A204.1 (cell line): ENCODE data around the gene TGFBI.

Experiments used
- FAIRE-seq: peaks from 2 replicates; lab custom pipeline; 2012; peaks lifted over from hg19 to GRCh38; lab: Jason Lieb, UNC

The TGFBI gene

DNA sequence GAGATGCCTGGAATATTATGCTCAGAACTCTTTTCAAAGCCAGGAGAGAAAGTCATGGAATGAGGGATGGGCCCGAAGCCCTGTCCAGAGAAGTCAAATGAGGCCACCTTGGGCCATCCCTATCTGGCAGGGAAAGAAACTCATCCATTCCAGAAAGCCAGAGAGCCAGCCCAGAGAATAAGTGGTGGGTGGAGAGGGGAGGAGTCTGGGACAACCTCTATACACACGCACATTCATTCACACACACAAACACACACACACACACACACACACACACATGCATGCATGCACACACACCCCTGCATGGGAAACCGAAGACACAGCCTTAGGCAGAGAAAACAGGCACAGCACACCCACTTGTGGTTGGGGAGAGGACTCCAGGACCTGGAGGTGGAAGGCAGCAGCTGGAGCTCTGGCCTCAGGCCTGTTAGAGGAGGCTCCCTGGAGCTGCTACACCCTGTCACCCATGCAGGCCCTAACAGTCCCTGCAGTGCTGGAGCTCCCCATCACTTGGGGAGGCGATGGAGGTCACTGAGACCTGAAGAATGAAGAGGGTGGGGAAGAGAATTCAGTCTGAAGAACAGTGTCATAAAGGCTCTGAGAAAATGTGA lies 38.0 kb downstream of the TGFBI start:
- FAIRE-seq, result no peak

GRCh38 chr5:136067422-136067821 lies 38.6 kb downstream of the TGFBI start:
- FAIRE-seq, result no peak

GRCh38 chr5:136070486-136071285 lies 41.9 kb downstream of the TGFBI start:
- FAIRE-seq, result no peak

DNA sequence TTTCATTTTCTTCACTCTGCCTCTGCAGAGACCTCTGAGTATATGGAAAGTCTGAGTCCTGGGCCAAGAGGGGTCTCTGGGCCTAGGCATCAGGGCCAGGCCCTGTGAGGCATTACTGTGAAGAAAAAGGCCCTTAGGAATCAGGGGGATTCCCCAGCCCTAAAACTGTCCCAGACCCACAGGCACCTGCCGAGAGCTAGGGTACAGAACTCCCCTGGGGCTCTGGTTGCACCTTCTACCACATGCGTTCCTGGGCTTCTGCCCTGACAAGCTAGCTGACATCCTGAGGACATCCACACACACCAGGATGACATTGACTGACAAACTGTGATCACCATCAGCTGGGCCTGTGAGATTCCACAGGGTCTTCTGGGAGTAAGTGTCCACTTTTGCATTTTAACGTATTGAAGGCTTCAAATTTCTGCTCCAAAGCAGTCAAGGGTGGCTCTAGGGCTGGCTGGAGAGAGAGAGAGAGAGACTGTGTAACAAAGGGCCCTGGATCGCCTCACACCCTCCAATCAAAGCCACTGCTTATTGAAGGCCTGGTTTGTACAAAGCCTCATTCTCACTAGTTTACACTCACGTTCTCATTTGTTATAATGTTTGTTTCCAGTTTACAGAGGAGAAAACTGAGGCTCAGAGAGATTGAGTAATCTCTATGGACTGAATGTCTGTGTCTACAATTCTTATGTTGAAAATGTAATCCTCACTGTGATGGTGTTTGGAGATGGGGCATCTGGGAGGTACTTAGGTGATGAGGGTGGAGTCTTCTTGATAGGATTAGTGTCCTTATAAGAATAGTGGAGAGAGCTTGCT lies 45.1 kb downstream of the TGFBI start:
- FAIRE-seq, result no peak

DNA sequence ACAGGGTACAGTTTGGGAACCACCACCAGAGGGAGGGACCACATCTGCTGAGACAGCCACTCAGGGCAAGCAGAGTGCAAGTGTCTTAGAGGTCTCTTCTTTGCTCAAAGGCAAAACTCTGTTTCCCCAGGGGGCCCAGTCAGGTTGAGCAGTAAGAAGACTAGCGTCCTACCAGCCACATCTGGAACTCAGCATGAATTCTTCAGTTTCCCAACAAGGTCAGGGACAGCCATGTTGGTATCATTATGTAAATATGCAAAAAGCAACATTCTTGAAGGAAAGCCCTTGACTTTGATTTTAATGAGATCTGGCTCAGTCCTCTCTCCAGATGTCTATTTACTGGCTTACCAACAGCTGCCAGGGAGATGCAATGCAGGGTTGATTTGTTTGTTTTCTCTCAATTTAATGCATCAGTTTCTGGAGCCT lies 46.7 kb downstream of the TGFBI start:
- no peak for FAIRE-seq

GRCh38 chr5:136076067-136076466 lies 47.3 kb downstream of the TGFBI start:
- no peak for FAIRE-seq

DNA sequence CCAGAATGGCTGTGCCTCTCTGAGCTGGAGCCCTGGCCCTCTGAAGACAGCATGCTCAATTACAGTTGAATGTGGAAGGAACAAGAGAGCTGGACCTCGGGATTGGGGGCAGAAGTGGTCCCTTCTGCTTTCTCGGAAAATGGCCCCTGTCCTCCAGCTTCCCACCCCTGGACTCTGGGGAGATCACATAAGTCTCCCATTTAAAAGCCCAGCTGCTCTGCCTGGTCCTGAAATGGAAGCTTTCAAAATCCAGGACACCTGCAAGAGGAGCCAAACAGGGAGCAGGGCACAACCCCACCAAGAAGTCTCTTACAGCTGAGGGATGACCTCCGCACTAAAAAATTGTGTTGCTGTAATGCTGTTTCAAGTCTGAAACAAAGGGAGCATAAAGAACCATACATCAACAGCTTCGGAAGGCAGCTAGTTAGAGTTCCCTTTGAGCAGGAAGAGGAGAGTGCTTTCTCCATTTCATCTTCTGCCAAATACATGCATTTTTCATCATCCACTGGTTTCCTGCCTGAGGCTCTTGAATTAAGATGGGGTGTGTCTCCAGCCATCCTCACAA lies 48.2 kb downstream of the TGFBI start:
- no peak for FAIRE-seq

DNA sequence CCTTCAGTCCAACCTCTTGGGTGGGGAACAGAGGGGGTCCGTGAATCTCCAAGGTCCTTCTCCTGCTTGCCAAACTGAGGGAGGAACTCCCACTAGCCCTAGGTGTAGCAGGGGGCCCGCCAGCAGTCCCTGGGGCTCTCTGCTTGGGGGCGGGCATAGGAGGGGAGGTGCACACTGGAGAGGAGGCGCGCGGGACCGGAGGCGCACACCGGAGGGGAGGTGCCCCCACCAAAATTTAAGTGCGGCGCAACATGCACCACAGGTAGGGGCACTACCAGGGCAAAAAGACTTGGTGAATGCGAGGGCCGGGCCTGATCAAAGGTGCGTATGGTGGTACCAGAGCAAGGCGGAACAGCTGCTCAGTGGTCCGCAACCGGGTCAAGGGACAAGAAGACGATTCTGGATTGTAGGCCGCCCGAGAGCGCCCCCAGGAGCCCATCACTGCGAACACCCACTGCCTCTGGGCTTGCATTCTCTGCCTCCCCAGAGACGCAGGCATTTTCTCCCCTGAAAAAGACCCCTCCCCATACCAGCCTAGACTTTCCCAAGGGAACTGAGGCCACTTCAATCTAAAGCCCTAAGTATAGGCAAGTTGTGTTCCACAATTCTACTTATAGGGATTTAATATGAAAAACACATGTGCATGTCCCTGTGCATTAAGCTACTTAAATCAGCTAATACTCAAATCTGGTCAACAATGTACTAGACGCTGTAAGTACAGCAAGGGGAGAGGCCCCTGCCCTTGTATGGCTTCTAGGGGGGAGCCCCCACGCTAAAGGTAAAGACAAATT lies 50.6 kb downstream of the TGFBI start:
- FAIRE-seq, result no peak

- FAIRE-seq, result no peak
Measured at GRCh38 chr5:136080113-136080482, 51.3 kb downstream of the TGFBI start.

DNA sequence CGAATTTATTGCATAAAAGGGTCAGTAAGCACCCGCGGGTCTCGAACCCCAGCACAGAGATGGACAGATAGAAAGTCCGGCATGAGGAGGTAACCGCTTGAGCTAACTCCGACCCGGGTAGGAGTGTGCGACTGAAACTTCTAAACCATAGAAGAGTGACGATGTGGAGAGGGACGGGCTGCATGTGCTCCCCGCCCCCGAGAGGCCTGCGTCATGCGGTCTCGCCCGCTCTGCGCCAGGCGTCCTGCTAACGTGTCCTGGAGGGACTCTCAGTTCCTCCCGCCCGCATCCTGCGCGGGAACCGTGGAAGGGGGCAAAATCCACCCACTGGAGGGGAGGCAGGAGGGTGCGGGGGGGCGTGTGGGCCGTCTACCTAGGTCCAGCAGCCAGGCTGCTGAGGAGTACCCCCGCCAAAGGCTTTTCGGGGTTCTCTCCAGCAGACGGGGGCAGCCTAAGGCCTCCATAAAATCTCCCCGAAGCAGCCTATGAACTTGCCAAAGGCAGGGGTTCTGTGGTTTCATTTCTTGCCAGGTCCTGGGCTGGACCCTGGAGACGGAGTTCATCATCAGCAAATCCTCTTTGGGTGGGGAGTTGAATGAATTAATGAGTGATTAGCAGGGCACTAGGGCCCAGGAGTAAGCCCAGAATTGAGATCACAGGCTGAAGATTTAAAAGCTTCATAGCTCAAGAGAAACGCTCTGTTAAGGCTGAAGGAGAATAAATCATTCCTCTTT lies 51.9 kb downstream of the TGFBI start:
- FAIRE-seq, result no peak

DNA sequence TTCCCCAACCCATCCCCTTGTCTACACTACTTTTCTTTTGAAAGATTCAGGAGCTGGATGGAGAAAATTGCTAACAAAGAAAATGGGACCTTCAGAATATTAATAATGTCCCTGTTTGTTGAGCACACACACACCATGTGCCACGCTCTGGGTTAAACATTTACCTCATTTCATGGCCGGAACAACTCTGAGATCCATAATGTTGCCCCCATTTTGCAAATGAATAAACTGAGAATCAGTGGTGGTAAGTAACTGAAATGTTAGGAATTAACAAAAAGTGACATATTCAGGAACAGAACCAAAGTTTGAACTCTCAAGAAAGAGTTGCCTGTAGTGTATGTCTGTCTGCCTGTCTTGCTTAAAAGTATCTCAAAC lies 52.4 kb downstream of the TGFBI start:
- no peak for FAIRE-seq

GRCh38 chr5:136082390-136083193 lies 53.8 kb downstream of the TGFBI start:
- no peak for FAIRE-seq

DNA sequence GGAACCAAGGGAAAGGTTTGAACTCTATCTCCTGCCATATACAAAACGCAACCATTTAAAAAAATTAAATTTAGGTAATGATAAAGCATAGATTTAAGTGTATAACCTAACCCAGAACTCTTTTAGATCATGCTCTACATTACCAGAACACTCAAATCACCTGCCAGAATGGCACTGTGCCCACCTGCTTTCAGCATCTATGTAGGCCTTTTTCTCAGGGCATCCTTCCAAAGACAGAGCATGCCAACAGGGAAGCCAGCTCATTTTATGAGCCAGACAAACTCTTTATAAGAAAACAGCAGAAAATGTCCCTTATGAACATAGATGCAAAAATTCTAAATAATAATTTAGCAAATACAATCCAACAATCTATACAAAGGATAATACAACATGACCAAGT lies 55.9 kb downstream of the TGFBI start:
- FAIRE-seq, result no peak

DNA sequence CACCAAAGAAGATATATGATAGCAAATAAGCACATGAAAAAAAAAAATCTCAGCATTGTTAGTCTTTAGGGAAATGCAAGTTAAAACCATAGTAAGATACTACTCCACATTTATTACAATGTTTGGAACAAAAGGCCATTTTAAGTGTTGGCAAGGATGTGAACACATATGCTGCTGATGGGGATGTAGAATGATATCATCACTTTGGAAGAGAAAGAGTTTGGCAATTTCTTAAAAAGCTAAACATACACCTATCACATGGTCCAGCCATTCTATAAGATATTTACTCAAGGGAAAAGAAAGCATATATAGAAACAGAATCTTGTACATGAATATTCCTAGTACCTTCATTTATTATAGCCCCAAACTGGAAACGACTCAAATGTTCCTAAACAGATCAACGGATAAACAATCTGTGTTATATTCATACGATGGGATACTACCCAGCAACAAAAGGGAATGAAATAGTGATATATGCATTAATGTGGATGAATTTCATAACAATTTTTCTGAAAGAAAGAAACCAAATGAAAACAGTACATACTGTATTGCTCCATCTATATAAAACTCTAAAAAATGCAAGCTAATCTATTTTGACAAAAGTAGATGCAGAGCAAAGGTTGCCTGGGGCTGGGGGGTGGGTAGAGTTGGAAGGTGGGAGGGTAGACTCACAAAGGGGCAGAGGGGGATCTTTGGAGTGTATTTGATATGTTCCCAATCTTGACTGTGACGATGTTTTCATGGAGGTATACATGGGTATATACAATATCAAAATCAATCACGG lies 58.2 kb downstream of the TGFBI start:
- no peak for FAIRE-seq

DNA sequence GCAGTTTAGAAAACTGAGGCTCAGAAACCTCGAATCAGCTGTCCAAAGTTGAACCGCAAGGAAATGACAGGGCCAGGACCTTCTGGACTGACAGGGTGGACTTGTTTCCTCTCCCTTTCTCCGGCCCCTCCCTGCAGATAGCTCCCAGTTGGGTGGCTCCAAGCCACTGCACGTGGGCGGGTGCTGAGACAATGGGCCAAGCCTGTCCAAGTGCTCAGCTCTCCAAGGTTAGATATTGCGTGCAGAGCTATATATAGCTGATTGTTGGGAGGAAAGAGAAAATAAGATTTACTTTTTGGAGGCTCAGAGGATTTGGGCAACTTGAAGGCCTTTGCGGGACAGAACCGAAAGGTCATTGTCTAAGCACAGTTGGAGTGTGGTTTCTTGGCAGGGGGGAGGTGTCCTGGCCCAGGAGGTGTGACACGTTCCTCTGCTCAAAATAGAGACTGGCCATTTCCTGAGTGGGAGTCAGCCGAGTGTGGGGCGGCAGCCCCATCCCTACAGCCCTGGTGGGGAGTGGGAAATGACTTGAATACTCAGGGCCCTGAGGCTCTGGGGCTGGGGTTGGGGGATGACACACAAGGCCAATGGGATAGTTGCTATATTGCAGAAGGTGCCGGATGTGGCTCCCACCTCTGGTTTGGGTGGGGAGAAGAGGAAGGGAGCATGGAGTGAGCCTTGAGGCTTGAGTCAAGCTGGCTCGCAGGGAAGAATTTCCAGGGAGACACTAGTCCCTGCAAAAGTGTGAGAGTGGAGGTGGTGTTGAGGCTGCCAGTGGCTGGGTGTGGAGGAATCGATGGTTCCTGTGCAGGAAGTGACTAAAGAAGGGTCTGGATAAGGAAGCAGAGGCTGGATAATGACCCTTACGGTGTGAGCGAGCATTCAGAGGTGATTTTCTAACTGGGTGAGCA lies 59.4 kb downstream of the TGFBI start:
- FAIRE-seq, result no peak

DNA sequence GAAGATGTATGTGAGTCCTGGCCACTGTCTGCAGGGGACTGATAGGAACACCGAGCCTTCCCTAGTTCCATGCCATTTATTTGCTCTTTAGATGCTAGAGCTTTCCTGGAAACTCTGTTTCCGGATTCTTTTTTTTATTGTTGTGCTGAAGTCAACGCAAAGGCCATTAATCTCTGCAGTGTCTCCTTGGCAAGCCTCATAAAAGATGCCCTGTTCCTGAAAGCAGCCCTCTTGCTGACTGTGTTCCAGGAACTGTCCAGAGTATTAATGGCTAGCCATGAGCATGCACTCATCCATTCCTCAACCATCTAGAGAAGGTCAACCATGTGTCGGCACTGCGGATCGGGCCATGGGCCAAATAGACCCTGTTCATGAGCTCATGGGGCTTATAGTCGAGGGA lies 61.0 kb downstream of the TGFBI start:
- FAIRE-seq, result no peak

DNA sequence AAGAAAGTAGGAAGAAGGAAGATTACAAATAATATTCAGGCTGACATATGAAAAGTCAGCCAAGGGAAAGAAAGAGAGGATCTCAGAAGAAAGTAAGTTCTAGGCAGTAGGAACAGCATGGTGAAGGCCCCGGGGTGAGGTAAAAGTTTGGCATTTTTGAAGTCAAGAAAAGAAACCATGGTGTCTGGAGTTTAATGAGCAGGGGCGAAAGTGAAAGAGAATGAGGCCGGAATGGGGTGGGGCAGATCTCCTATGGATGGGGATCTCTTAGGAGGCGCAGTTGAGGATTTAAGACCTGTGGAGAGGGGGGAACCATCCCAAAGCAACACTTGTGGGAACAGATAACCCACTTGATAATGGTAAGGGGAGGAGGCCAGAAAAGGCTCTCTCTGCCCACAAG lies 61.5 kb downstream of the TGFBI start:
- FAIRE-seq, result no peak

- no peak for FAIRE-seq
Measured at GRCh38 chr5:136094189-136094912, 65.6 kb downstream of the TGFBI start.
